HCT116 (cell line): Measurements from ENCODE around the gene PMM1. TPM values are rescaled to one million over a fixed set of nuclear protein-coding genes. Genes with fewer than 3 reads are reported as not detected.

ENCODE experiments used
- ATAC-seq: fragments of 200-7000 bp; cut with Tn5 transposase; 2 replicates; pipeline ENCODE4 v1.9.1; 2020; ENCODE audit warnings: mild to moderate bottlenecking, moderate library complexity
- BruUV-seq: library from RNA; stranded (reverse); fragments of 400-500 nt; replicated peaks from 2 replicates; lab custom pipeline; 2021; lab: Mats Ljungman, UMichigan
- CTCF ChIA-PET: fragments of 300-600 bp; sonication (Branson Sonifier 250); formaldehyde crosslinking; loops from one replicate; lab custom pipeline; 2021; ENCODE audit warnings: antibody characterized with exemption; lab: Charles Lee
- POLR2A ChIA-PET: fragments of 300-600, 350-600 bp; sonication (Branson Sonifier 250); formaldehyde crosslinking; loops from one replicate; lab custom pipeline; 2021; ENCODE audit warnings: antibody characterized with exemption; lab: Charles Lee
- RAD21 ChIA-PET, 2 experiments: fragments of 300-600 bp; sonication (Branson Sonifier 250); formaldehyde crosslinking; loops; one replicate each; lab custom pipeline; 2023; ENCODE audit warnings: low total read pairs in 2 of 2; ENCODE audit not compliant: uncharacterized antibody in 2 of 2, unreplicated experiment in 2 of 2, low non-redundant PET in 1 of 2; lab: Charles Lee
- DNase-seq: peaks from one replicate; pipeline ENCODE4 v3.0.0-alpha.2; 2010; ENCODE audit warnings: low read depth, low spot score
- H2AFZ ChIP-seq: fragments of 200-600 bp; shearing (Covaris generic), sonication (generic); 2 replicates; pipeline ENCODE4 v1.6.1; 2017; ENCODE audit warnings: low read depth, mixed run types, mixed read lengths, antibody characterized with exemption, low read length; ENCODE audit not compliant: poor library complexity, severe bottlenecking
- H3K27ac ChIP-seq: 2 replicates; pipeline ENCODE4 v1.5.1; 2012; ENCODE audit warnings: low read depth, low read length
- H3K27me3 ChIP-seq: fragments of 200-600 bp; sonication (generic); 2 replicates; pipeline ENCODE4 v1.6.1; 2016; ENCODE audit warnings: mixed run types, low read length, mixed read lengths; ENCODE audit not compliant: insufficient read depth
- H3K36me3 ChIP-seq, 2 experiments: fragments of 200-500 bp in 1 of 2; fragments of 200-600 bp in 1 of 2; sonication (Bioruptor generic) in 1 of 2; sonication (generic) in 1 of 2; 2 replicates each; pipeline versions ENCODE4 v1.5.1 to v1.6.1; 2014 to 2016; ENCODE audit warnings: low read length in 2 of 2, inconsistent platforms in 1 of 2, mixed read lengths in 1 of 2, mixed run types in 1 of 2; ENCODE audit not compliant: insufficient read depth in 2 of 2, control insufficient read depth in 1 of 2
- H3K4me1 ChIP-seq, 2 experiments: fragments of 200-600 bp in 1 of 2; sonication (generic) in 1 of 2; 2 replicates each; pipeline versions ENCODE4 v1.5.1 to v1.6.1; 2012 to 2017; ENCODE audit warnings: low read length in 2 of 2, inconsistent platforms in 1 of 2, mild to moderate bottlenecking in 1 of 2, mixed read lengths in 1 of 2, mixed run types in 1 of 2, moderate library complexity in 1 of 2; ENCODE audit not compliant: insufficient read depth in 2 of 2, control insufficient read depth in 1 of 2
- H3K4me2 ChIP-seq: fragments of 200-600 bp; sonication (generic); 2 replicates; pipeline ENCODE4 v1.6.1; 2017; ENCODE audit warnings: mixed run types, low read length, mixed read lengths
- H3K4me3 ChIP-seq, 2 experiments: fragments of 200-600 bp in 1 of 2; sonication (generic) in 1 of 2; replicated peaks in 1 of 2; 2 replicates each; pipeline ENCODE4 v1.5.1; 2011 to 2016; ENCODE audit warnings: low read length in 2 of 2, control low read depth in 1 of 2, low read depth in 1 of 2, mild to moderate bottlenecking in 1 of 2, mixed read lengths in 1 of 2, mixed run types in 1 of 2
- H3K79me2 ChIP-seq: fragments of 200-600 bp; sonication (generic); 2 replicates; pipeline ENCODE4 v1.6.1; 2017; ENCODE audit warnings: mild to moderate bottlenecking, mixed run types, low read length, moderate library complexity, mixed read lengths; ENCODE audit not compliant: insufficient read depth
- H3K9ac ChIP-seq: fragments of 200-600 bp; sonication (generic); 2 replicates; pipeline ENCODE4 v1.6.1; 2016; ENCODE audit warnings: low read length, mixed read lengths
- H3K9me2 ChIP-seq: fragments of 200-600 bp; sonication (generic), shearing (Covaris generic); 2 replicates; pipeline ENCODE4 v1.6.1; 2017; ENCODE audit warnings: mixed run types, mild to moderate bottlenecking, moderate library complexity; ENCODE audit not compliant: insufficient read depth
- H3K9me3 ChIP-seq, 2 experiments: fragments of 200-500 bp in 1 of 2; fragments of 200-600 bp in 1 of 2; sonication (Bioruptor generic) in 1 of 2; sonication (generic) in 1 of 2; 2 replicates each; pipeline ENCODE4 v1.6.1; 2014 to 2017; ENCODE audit warnings: low read length in 2 of 2, mixed read lengths in 2 of 2, inconsistent platforms in 1 of 2, low read depth in 1 of 2, mild to moderate bottlenecking in 1 of 2, mixed run types in 1 of 2, moderate library complexity in 1 of 2; ENCODE audit not compliant: control insufficient read depth in 1 of 2, insufficient read depth in 1 of 2
- H4K20me1 ChIP-seq: fragments of 200-600 bp; sonication (generic), shearing (Covaris generic); 2 replicates; pipeline ENCODE4 v1.6.1; 2017; ENCODE audit warnings: mixed run types, mild to moderate bottlenecking, moderate library complexity; ENCODE audit not compliant: insufficient read depth
- CBX3 ChIP-seq: IDR thresholded peaks from 2 replicates; pipeline ENCODE4 v1.6.1; 2012; ENCODE audit warnings: low read depth
- CEBPB ChIP-seq: IDR thresholded peaks from 2 replicates; pipeline ENCODE4 v1.6.1; 2012; ENCODE audit warnings: low read depth
- EGR1 ChIP-seq: IDR thresholded peaks from 2 replicates; pipeline ENCODE4 v1.6.1; 2012; ENCODE audit warnings: low read depth
- ELF1 ChIP-seq: IDR thresholded peaks from 2 replicates; pipeline ENCODE4 v1.6.1; 2012; ENCODE audit warnings: low read depth, borderline replicate concordance
- EZH2 ChIP-seq: fragments of 200-600 bp; sonication (generic); IDR thresholded peaks from 2 replicates; pipeline ENCODE4 v1.6.1; 2017; ENCODE audit warnings: antibody characterized with exemption, mixed run types
- FOSL1 ChIP-seq: IDR thresholded peaks from 2 replicates; pipeline ENCODE4 v1.6.1; 2012; ENCODE audit warnings: low read depth
- JUND ChIP-seq: IDR thresholded peaks from 2 replicates; pipeline ENCODE4 v1.6.1; 2012
- POLR2A ChIP-seq: IDR thresholded peaks from 2 replicates; pipeline ENCODE4 v1.7.0; 2011; ENCODE audit warnings: borderline replicate concordance; ENCODE audit not compliant: insufficient read depth, insufficient read length; ENCODE audit errors: extremely low read depth
- POLR2AphosphoS5 ChIP-seq: IDR thresholded peaks from 2 replicates; pipeline ENCODE4 v1.6.1; 2011; ENCODE audit warnings: mild to moderate bottlenecking, low read depth, low read length, moderate library complexity
- RAD21 ChIP-seq: IDR thresholded peaks from 2 replicates; pipeline ENCODE4 v1.6.1; 2012; ENCODE audit warnings: low read depth, mild to moderate bottlenecking
- SIN3A ChIP-seq: IDR thresholded peaks from 2 replicates; pipeline ENCODE4 v1.6.1; 2012; ENCODE audit warnings: low read depth
- SP1 ChIP-seq: IDR thresholded peaks from 2 replicates; pipeline ENCODE4 v1.6.1; 2012; ENCODE audit warnings: low read depth
- TCF7L2 ChIP-seq: IDR thresholded peaks from 2 replicates; pipeline ENCODE4 v1.7.0; 2011; ENCODE audit warnings: borderline replicate concordance, inconsistent platforms; ENCODE audit not compliant: insufficient read depth, insufficient read length; ENCODE audit errors: extremely low read depth
- YY1 ChIP-seq: IDR thresholded peaks from 2 replicates; pipeline ENCODE4 v1.6.1; 2011; ENCODE audit warnings: low read length, low read depth, moderate library complexity, mild to moderate bottlenecking; ENCODE audit not compliant: insufficient replicate concordance; ENCODE audit errors: extremely low read depth
- ZFX ChIP-seq: fragments of 450-650 bp; IDR thresholded peaks from 2 replicates; pipeline ENCODE4 v1.6.1; 2017
- ZNF274 ChIP-seq: fragments of 200-500 bp; sonication (Bioruptor generic); IDR thresholded peaks from 2 replicates; pipeline ENCODE4 v1.6.1; 2014; ENCODE audit warnings: mild to moderate bottlenecking, low read depth, low read length, inconsistent platforms
- intact Hi-C: fragments of 100-400 bp; cut with micrococcal nuclease; formaldehyde crosslinking; loops from 2 replicates; pipeline ENCODE4 v1.10.0; 2022
- total RNA-seq: library from RNA; stranded (reverse); gene quantifications from one replicate; pipeline ENCODE4 v1.2.1, GENCODE V29; 2021; ENCODE audit not compliant: unreplicated experiment
- TF ChIP-seq, protein P1 (sequence below): IDR thresholded peaks from 2 replicates; pipeline ENCODE4 v1.6.1; 2012
- TF ChIP-seq, protein P2 (sequence below), 3 experiments: fragments of 200-600 bp in 1 of 3; sonication (generic) in 1 of 3; IDR thresholded peaks in 2 of 3; conservative IDR thresholded peaks in 1 of 3; 2 replicates each; pipeline ENCODE4 v1.5.1; 2012 to 2017; ENCODE audit warnings: low read depth in 2 of 3, low read length in 2 of 3, antibody characterized with exemption in 1 of 3, borderline replicate concordance in 1 of 3, control low read depth in 1 of 3, mild to moderate bottlenecking in 1 of 3, mixed read lengths in 1 of 3, mixed run types in 1 of 3, moderate library complexity in 1 of 3; ENCODE audit not compliant: insufficient read depth in 1 of 3

Gene PMM1
- total RNA-seq, 1 experiment from 2014 or later = 31.7 TPM

DNA sequence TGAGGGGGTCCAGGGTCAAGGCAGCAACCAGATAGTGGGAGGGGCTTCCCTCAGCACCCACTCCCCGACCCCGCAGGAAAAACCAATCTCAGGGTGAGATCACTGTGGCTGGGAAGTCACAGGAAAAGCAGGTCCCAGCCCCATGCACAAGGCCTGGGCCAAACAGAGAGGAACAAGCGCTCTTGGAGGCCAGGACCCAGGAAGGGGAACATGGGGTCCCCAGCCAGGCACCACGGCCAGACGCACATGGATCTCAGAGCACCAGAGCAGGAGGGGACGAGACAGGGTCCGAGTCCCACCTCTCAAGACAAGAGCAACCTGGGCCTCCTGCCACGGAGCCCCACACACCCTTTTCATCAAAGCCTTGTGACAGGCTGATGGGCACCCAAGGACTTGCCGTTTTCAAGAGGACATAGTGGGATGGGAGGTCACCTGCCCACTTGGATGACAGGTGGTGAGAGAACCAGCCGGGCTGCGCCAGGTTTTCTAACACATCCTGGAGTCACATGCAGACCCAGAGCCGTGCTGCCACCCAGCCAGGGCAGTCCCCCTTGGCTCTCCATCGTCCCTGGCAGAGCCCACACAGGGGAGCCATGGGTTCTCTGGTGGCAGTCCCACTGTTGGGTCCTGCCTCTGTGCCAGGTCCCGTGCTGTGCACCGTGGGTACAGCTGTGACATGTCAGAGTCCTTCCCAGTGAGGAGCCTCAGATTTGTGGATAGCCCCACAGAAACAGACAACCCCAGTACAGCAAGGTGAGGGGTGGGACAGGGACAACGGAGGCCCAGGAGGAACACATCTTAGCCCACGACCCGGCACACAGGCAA lies 58.5 kb downstream of the PMM1 start:
- CTCF ChIA-PET = interaction anchor here (1.3 kb wide), 1 partner anchor 66 kb away, joined by 3 read pairs; no protein-coding TSS in a partner anchor
- H3K27ac ChIP-seq = no peak overlapping the region

More for the DNA sequence above, 58.5 kb downstream of the PMM1 start:
- Histone ChIP-seq H3K4me1 (no peaks in the 10 kb centered on the region), H3K27me3 (no peaks in the 10 kb centered on the region), H3K9me3 (no peaks in the 10 kb centered on the region), H3K79me2 (peaks cover 51% of the 10 kb centered on the region), H2AFZ (no peak overlapping the region), H3K4me2 (no peak overlapping the region), H3K36me3 (peaks cover 47 to 68% of the 10 kb centered on the region in 2 experiments; a peak in 3 of 4 replicates), H3K4me3 (no peak overlapping the region), H3K9me2 (no peaks in the 10 kb centered on the region), H4K20me1 (peaks cover 8% of the 10 kb centered on the region; the same call in 1 of the 2 replicates), H3K9ac (no peak overlapping the region)
- no peak for DNase-seq
- no TSS peak for BruUV-seq
- ChIA-PET RAD21 (no interaction called here), POLR2A (interaction anchor here (0.6 kb wide), 1 partner anchor 35 kb away, joined by 3 read pairs; no protein-coding TSS in a partner anchor)
- TF ChIP-seq TCF7L2 (no peak), ZFX (no peak), POLR2A (no peak), EGR1 (no peak), SP1 (no peak), YY1 (no peak), SIN3A (no peak), RAD21 (no peak), ELF1 (no peak), CBX3 (no peak), POLR2AphosphoS5 (no peak), EZH2 (no peak), ZNF274 (no peak), CEBPB (no peak), FOSL1 (no peak), JUND (no peak)
- TF ChIP-seq, protein P1, sequence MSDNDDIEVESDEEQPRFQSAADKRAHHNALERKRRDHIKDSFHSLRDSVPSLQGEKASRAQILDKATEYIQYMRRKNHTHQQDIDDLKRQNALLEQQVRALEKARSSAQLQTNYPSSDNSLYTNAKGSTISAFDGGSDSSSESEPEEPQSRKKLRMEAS = no peak
- TF ChIP-seq, protein P2, sequence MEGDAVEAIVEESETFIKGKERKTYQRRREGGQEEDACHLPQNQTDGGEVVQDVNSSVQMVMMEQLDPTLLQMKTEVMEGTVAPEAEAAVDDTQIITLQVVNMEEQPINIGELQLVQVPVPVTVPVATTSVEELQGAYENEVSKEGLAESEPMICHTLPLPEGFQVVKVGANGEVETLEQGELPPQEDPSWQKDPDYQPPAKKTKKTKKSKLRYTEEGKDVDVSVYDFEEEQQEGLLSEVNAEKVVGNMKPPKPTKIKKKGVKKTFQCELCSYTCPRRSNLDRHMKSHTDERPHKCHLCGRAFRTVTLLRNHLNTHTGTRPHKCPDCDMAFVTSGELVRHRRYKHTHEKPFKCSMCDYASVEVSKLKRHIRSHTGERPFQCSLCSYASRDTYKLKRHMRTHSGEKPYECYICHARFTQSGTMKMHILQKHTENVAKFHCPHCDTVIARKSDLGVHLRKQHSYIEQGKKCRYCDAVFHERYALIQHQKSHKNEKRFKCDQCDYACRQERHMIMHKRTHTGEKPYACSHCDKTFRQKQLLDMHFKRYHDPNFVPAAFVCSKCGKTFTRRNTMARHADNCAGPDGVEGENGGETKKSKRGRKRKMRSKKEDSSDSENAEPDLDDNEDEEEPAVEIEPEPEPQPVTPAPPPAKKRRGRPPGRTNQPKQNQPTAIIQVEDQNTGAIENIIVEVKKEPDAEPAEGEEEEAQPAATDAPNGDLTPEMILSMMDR (IDR thresholded peaks at IDR 0.05 in 2 of 3, conservative IDR thresholded peaks at IDR 0.05 in 1 of 3; ENCODE audit: borderline replicate concordance in 1 of 3, insufficient read depth in 1 of 3, low read depth in 2 of 3, low read length in 2 of 3) = no peak
- no peak for ATAC-seq
- intact Hi-C loops = no loop called here
